NCI-H1930 (cell line): ENCODE results near the gene RHBG.

Experiments used
- DNase-seq, 2 experiments: peaks; one replicate each; lab custom pipeline; 2025; lab: John Stamatoyannopoulos, UW

The RHBG gene

DNA sequence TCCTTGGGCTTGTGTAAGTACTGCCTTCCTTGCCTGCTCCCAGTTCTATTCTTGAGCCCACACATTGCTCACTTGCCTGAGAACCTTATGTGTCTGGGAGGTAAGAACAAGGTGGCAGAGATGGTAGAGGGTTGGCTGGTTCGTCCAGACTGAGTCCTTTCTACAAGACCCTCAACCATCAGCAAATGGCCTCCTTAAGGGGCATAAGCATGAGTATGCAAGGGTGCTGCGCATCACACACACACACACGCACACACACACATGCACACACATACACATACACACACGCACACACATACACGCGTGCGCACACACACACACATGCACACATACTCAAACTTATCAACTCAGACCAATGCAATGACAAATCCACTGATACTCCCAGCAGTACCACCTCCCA lies 56.9 kb downstream of the RHBG start:
- no peak for DNase-seq

- DNase-seq: no peak
These were observed 58.9 kb downstream of the RHBG start for GRCh38 chr1:156427957-156428356.

- DNase-seq: no peak
These were observed 59.8 kb downstream of the RHBG start for GRCh38 chr1:156428746-156429288.

- no peak for DNase-seq
These were observed 60.5 kb downstream of the RHBG start for GRCh38 chr1:156429313-156430060.

- no peak for DNase-seq
These were observed 61.3 kb downstream of the RHBG start for GRCh38 chr1:156430303-156430702.

DNA sequence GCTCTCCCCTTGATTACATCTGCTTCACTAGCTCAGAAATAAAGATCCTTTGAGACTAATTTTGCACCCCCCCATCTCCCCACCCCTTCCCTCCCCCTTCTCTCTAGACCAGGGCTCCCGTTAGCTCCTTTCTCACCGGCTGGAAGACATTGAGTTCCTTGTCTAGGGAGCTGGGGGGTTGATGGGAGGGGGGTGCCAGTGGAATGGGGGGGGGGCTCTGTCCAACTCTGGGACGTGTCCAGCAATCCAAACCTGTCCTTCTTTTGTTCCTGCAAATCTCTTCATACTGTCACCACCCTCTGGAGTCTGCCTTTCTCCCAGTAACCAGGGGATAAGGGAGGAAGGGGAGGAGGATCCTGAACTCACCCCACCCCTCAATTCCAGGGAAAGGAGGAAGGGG lies 61.9 kb downstream of the RHBG start:
- no peak for DNase-seq

DNA sequence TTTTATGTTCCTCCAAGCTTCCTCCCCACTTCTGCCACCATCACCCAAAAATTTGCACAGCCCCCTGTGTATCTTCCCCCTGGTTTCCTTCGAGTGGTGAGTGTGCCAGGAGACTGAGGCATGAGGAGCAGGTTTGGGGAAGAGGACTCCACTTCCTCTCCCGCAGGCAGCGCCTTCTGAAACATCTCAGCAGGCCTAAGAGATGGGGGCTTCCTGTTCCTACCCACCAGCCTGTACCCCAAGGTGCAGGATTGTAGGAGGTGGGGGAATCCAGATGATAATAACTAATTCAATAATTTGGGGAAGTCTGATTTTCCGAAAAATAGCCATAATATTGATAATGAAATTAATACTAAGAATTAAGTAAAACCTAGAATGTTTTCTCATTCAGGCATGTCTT lies 62.4 kb downstream of the RHBG start:
- no peak for DNase-seq

- no peak for DNase-seq
These were observed 63.0 kb downstream of the RHBG start for GRCh38 chr1:156431769-156432668.

DNA sequence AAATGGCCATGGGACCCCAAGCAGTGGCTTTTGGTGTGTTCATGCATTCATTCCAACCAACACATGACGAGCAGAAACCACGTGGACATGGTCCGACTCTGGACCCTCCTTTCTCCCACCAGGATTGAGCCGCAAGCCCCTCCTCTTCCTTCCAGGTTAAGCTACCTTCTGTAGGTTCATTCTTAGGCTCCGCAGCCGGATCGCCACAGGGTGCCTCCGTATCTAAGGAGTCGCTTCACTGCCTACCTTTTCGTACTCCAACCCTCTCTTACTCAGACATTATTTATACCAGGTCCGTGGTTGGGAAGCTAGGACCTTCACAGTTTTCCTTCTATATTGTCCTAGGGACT lies 63.6 kb downstream of the RHBG start:
- no peak for DNase-seq

DNA sequence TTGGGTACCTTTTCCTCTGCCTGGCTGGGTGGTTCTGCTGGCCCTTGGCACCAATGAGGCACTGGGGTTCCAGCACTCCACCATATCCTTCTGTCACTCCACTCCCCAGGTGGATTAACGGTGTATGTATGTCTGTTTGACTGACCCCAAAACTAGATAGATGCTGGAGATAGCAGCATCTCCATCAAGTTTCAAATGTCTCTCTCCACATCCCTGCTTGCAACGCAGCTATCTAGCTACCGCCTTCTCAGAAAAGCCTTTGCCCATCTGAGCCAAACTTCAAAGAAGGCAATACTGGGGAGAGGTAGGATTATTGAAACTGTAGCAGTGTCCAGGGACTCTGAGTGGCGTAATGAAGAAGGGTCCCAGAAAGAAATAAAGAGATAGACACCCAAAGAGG lies 64.0 kb downstream of the RHBG start:
- no peak for DNase-seq

DNA sequence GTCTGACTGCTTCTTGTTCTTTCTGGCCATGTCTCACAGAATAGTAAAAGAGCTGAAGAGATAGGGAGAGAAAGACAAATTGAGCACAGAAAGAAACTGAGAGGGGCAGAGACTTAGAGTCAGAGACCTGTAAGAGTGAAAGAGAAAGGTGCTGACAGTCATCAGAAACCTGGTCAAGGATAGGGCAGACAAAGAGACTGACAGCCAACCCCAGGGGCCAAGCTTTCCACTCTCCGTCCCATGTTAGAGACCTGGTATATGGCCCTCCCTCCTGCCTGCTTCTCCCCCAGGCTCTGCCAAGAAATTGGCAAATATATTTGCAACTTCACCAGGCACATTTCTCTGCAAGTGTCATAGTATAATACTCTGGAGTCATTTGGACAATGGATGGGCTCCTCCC lies 64.6 kb downstream of the RHBG start:
- DNase-seq: no peak
